Measurements from ENCODE around the gene CD8B2.
"Not testable (repeated sequence)": the region's sequence is repeated elsewhere in the genome, so short reads cannot be mapped to it uniquely, and the experiment has no call there.

The CD8B2 gene

DNA sequence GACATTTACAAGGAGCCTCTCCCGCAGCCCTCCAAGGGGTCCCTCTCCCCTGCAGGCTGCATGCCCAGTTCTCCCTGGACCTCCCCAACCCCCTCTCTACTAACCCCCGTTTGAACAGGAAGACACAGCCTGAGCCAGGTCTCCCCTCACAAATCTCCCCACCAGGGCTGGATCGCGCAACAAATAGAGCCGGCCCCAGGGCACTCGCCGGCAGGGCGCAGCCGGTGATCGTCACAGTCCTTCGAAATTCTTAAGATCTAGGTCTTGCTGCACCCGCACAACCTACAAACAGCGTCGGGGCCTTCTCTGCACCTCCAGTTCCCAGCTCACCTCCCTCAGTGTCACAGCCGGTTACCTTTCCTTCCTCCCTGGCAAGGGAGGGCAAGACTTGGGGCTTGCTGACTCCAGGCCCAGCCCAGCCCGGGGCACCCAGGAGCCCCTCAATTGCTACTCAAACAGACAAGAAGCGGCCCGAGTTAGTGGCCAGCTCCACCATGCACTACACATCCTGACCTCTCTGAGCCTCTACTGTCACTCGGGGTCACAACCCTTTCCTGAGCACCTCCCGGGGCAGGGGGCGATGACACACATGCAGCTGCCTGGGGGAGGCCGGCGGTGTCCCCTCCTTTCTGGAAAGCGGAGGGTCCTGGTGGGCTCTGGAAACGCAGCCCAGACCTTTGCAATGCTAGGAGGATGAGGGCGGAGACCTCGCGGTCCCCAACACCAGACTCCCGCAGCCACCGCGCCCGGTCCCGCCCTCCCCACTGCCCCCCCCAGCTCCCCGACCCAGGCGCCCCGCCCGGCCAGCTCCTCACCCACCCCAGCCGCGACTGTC lies at the start of gene CD8B2:
Gene CD8B2 (plus strand): TSS at position 814 of the 835 bp plus-strand sequence. CDS start 63 bp downstream, outside the sequence.
- CTCF ChIA-PET; POLR2A ChIA-PET; H3K36me3 ChIP-seq (ENCODE audit: control insufficient read depth in 2 of 2, insufficient read depth in 1 of 2, low read length in 2 of 2); H3K27ac ChIP-seq (ENCODE audit: extremely low read depth, low read depth, low read length); H3K4me3 ChIP-seq (ENCODE audit: low read depth, low read length); H3K9me3 ChIP-seq (ENCODE audit: control insufficient read depth, insufficient read depth, low read depth, low read length); H3K4me1 ChIP-seq (ENCODE audit: control insufficient read depth, insufficient read depth, low read length): not testable (repeated sequence)

DNA sequence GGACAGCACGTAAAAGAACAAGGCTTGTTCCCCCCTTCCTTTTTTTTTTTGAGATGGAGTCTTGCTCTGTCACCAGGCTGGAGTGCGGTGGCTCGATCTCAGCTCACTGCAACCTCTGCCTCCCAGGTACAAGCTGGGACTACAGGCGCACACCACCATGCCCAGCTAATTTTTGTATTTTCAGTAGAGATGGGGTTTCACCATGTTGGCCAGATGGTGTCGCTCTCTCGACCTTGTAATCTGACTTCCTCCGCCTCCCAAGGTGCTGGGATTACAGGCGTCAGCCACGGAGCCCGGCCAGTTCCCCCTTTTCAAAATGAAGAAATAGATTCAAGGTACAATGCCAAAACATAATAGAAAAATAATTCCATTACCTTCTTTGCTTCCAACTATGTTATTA lies 25.3 kb upstream of the CD8B2 start:
- CTCF ChIA-PET; H3K9me3 ChIP-seq (ENCODE audit: control insufficient read depth, insufficient read depth, low read depth, low read length); H3K4me1 ChIP-seq (ENCODE audit: control insufficient read depth, insufficient read depth, low read length); H3K4me3 ChIP-seq (ENCODE audit: low read depth, low read length); H3K36me3 ChIP-seq (ENCODE audit: control insufficient read depth in 2 of 2, insufficient read depth in 1 of 2, low read length in 2 of 2); H3K27ac ChIP-seq (ENCODE audit: extremely low read depth, low read depth, low read length); POLR2A ChIA-PET: not testable (repeated sequence)

DNA sequence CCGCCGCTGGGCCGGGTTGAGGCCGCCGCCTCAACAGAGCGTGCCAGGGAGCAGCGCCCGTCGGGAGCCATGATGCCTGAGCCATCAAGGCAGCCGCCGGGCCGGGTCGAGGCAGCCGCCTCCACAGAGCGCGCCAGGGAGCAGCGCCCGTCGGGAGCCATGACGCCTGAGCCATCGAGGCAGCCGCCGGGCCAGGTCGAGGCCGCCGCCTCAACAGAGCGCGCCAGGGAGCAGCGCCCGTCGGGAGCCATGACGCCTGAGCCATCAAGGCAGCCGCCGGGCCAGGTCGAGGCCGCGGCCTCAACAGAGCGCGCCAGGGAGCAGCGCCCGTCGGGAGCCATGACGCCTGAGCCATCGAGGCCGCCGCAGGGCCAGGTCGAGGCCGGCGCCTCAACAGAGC lies 19.6 kb upstream of the CD8B2 start:
- H3K4me1 ChIP-seq (ENCODE audit: control insufficient read depth, insufficient read depth, low read length); H3K4me3 ChIP-seq (ENCODE audit: low read depth, low read length); CTCF ChIA-PET; H3K36me3 ChIP-seq (ENCODE audit: control insufficient read depth in 2 of 2, insufficient read depth in 1 of 2, low read length in 2 of 2); H3K27ac ChIP-seq (ENCODE audit: extremely low read depth, low read depth, low read length); H3K9me3 ChIP-seq (ENCODE audit: control insufficient read depth, insufficient read depth, low read depth, low read length); POLR2A ChIA-PET: not testable (repeated sequence)

DNA sequence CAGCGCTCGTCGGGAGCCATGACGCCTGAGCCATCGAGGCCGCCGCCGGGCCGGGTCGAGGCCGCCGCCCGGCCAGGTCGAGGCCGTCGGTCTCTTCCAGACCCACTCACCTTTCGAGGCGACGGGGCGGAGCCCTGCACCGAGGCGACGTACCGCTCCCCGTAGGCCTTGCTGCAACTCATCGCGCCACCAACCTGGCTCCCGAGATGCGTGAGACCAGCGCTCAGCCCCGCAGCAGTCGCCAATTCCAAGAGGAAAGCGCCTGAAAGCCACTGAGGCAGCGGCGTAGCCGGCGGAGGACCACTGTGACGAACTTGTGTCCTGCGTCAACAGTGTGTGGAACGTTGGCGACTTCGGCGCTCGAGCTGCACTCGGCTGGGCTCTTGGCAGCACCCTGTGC lies 19.1 kb upstream of the CD8B2 start, which contains the start of gene RGPD3:
Gene RGPD3 (minus strand): TSS at position 307 of the 400 bp plus-strand sequence. CDS start 125 bp downstream, at position 182.
- CTCF ChIA-PET; H3K4me1 ChIP-seq (ENCODE audit: control insufficient read depth, insufficient read depth, low read length); H3K36me3 ChIP-seq (ENCODE audit: control insufficient read depth in 2 of 2, insufficient read depth in 1 of 2, low read length in 2 of 2); H3K9me3 ChIP-seq (ENCODE audit: control insufficient read depth, insufficient read depth, low read depth, low read length); H3K4me3 ChIP-seq (ENCODE audit: low read depth, low read length); H3K27ac ChIP-seq (ENCODE audit: extremely low read depth, low read depth, low read length); POLR2A ChIA-PET: not testable (repeated sequence)

DNA sequence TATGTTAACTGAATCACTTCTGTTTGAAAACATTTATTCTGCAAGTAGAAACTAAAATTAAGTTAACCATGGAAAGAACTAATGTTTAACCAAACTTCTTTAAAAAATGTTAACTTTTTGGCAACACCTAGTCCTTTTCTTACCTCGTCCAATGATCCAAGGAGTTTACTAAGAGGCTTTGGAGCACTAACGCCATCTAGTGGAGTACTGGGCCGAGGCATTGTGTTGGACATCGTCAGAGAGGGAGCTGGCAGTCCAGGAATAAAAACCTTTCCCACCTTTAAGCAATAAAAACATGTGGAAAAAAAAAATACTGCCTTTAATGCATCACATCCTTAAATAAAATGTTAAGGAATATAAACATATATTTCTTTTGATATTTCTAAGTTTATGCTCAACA lies 16.5 kb upstream of the CD8B2 start:
- CTCF ChIA-PET: interaction anchor here (0.6 to 1.2 kb wide), 3 partner anchors 368 to 920 kb away, joined by 3 to 6 read pairs (median 5); no protein-coding TSS in a partner anchor
- H3K4me1 ChIP-seq (ENCODE audit: control insufficient read depth, insufficient read depth, low read length); H3K27ac ChIP-seq (ENCODE audit: extremely low read depth, low read depth, low read length); H3K36me3 ChIP-seq (ENCODE audit: control insufficient read depth in 2 of 2, insufficient read depth in 1 of 2, low read length in 2 of 2); POLR2A ChIA-PET; H3K9me3 ChIP-seq (ENCODE audit: control insufficient read depth, insufficient read depth, low read depth, low read length); H3K4me3 ChIP-seq (ENCODE audit: low read depth, low read length): not testable (repeated sequence)

DNA sequence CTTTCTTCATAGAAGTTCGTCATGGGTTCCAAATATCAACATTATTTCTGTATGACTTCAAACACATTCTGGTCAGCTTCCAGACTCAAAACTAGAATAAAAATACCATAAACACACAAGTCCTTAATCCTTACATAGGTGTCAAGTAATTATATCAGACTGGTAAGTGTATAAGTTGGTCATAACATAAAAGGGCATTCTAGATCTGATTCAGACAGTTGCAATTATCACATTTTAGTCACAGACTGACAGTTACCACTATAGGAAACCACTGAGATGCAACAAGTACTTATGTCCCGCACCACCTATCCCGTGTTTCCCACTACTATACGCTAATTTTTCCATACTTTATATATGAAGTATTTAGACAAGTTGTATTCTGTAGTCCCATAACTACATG lies 9.5 kb upstream of the CD8B2 start:
- POLR2A ChIA-PET; H3K36me3 ChIP-seq (ENCODE audit: control insufficient read depth in 2 of 2, insufficient read depth in 1 of 2, low read length in 2 of 2); CTCF ChIA-PET; H3K4me3 ChIP-seq (ENCODE audit: low read depth, low read length); H3K4me1 ChIP-seq (ENCODE audit: control insufficient read depth, insufficient read depth, low read length); H3K9me3 ChIP-seq (ENCODE audit: control insufficient read depth, insufficient read depth, low read depth, low read length); H3K27ac ChIP-seq (ENCODE audit: extremely low read depth, low read depth, low read length): not testable (repeated sequence)

DNA sequence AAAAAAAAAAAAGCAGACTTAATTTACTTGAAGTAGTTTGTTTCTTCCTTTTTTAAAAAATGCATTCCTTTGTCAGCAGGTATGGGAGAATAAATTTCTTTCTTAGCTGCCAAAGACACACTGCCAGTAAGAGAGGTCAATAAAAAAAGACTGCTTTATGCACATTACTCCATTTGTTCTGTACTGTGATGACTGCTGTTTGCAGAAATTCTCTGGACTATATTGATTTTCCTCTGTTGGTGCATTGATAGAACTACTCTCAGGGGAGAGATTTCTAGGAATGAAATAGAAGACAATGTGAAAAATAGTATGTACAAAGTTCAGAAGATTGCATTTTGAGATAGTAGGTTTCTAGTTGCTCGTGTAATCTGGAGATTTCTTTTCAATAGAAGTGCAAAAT lies 7.6 kb upstream of the CD8B2 start:
- CTCF ChIA-PET: interaction anchor here (0.6 kb wide), 1 partner anchor 10 kb away, joined by 3 read pairs; no protein-coding TSS in a partner anchor
- H3K4me1 ChIP-seq (ENCODE audit: control insufficient read depth, insufficient read depth, low read length); H3K4me3 ChIP-seq (ENCODE audit: low read depth, low read length); H3K27ac ChIP-seq (ENCODE audit: extremely low read depth, low read depth, low read length); H3K9me3 ChIP-seq (ENCODE audit: control insufficient read depth, insufficient read depth, low read depth, low read length); H3K36me3 ChIP-seq (ENCODE audit: control insufficient read depth in 2 of 2, insufficient read depth in 1 of 2, low read length in 2 of 2); POLR2A ChIA-PET: not testable (repeated sequence)

DNA sequence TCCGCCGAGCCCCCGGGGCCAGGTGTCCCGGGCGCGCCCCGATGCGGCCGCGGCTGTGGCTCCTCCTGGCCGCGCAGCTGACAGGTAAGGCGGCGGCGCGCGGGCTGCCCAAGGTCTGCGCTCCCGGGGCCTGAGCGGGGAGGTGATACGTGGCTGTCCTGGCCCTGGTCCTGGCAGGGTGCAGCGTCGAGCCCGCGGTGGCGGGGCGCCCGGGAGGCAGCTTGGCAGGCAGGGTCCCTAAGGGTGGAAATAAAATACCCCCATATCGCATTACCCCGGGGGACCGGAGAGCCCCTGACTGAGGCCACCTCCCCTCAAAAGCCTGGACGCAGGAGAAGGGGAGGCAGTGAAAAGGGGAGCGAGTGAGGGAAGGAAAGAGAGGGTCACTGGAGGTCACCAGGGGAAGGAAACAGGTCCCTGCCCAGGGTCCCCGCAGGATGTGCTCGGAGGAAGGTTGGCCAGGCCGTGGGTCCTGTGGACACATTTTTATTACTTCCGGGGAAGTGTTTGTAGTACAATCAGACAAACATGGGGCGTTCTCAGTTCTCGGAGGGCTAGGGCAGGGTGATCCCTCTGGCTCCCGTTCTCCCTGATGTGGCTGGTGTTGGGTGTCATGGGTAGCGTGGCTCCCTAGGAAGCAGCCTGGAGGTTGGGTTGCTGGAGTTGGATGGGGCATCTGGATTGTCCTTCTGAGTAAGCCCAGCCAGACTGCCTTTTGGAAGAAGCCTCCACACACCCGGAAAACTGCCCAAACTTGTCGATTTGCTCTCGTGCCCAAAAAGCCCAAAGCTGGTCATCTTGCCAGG lies 425 bp downstream of the CD8B2 start:
- H3K4me3 ChIP-seq (ENCODE audit: low read depth, low read length); H3K36me3 ChIP-seq (ENCODE audit: control insufficient read depth in 2 of 2, insufficient read depth in 1 of 2, low read length in 2 of 2); H3K27ac ChIP-seq (ENCODE audit: extremely low read depth, low read depth, low read length); POLR2A ChIA-PET; H3K9me3 ChIP-seq (ENCODE audit: control insufficient read depth, insufficient read depth, low read depth, low read length); H3K4me1 ChIP-seq (ENCODE audit: control insufficient read depth, insufficient read depth, low read length); CTCF ChIA-PET: not testable (repeated sequence)

DNA sequence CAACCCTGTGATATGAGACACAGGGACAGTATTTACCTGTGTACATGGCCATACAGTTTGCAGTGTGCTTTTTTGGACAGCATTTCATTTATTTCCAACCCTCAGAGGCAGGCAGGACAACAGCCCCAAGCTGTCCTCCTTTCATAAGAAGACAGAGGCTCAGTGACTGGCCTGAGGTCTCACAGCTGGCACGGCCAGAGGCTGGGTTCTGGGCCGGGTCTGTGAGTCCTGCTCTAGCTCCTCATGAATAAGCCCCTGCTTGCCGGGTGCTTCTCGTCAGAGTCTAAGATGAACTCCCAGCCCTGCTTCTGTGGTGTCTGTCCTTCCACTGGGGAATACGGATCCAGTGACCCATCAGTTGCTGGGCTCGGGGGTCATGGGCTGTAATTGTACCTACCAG lies 2.5 kb downstream of the CD8B2 start:
- POLR2A ChIA-PET; H3K36me3 ChIP-seq (ENCODE audit: control insufficient read depth in 2 of 2, insufficient read depth in 1 of 2, low read length in 2 of 2); H3K9me3 ChIP-seq (ENCODE audit: control insufficient read depth, insufficient read depth, low read depth, low read length); CTCF ChIA-PET; H3K4me1 ChIP-seq (ENCODE audit: control insufficient read depth, insufficient read depth, low read length); H3K4me3 ChIP-seq (ENCODE audit: low read depth, low read length); H3K27ac ChIP-seq (ENCODE audit: extremely low read depth, low read depth, low read length): not testable (repeated sequence)

DNA sequence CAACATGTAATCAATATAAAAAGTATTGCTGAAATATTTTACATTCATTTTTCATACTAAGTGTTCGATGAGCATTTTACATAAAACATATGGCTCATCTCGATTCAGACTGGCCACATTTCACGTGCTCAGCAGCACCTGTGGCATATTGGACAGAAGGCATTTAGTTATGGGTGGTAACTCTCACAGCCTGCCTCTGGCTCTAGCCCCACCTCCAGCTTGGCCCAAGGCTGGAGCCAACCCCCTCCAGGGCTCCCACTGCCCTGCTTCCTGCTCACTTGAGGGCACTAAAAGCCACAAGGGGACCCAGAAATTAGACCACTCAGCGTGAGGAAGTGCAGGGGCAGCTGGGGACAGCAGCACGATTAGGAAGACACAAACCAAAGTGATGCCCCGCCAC lies 5.2 kb downstream of the CD8B2 start:
- H3K4me1 ChIP-seq (ENCODE audit: control insufficient read depth, insufficient read depth, low read length); H3K9me3 ChIP-seq (ENCODE audit: control insufficient read depth, insufficient read depth, low read depth, low read length); H3K27ac ChIP-seq (ENCODE audit: extremely low read depth, low read depth, low read length); H3K36me3 ChIP-seq (ENCODE audit: control insufficient read depth in 2 of 2, insufficient read depth in 1 of 2, low read length in 2 of 2); POLR2A ChIA-PET; H3K4me3 ChIP-seq (ENCODE audit: low read depth, low read length); CTCF ChIA-PET: not testable (repeated sequence)

DNA sequence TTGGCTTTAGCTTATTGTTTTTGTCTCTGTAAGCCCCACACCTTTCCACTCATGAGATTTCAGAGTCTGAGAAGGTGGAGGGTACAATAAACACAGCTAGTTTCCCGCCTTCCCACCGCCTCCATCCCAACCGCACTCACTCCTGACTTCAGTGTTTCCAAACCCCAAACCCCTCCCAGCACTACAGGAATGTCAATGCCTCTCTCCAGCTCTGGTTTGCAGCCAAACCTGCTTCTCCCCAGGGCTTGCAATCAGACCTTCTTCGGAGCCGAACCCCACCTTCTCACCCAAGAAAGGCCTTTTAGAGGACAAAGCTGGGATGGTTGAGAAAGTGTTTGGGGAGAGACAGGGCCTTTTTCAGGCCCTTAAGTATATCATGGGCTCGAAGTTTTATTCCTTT lies 5.7 kb downstream of the CD8B2 start:
- CTCF ChIA-PET; H3K27ac ChIP-seq (ENCODE audit: extremely low read depth, low read depth, low read length); H3K4me3 ChIP-seq (ENCODE audit: low read depth, low read length); H3K36me3 ChIP-seq (ENCODE audit: control insufficient read depth in 2 of 2, insufficient read depth in 1 of 2, low read length in 2 of 2); H3K4me1 ChIP-seq (ENCODE audit: control insufficient read depth, insufficient read depth, low read length); H3K9me3 ChIP-seq (ENCODE audit: control insufficient read depth, insufficient read depth, low read depth, low read length); POLR2A ChIA-PET: not testable (repeated sequence)
